ENCODE results near the gene TNNI3K.
"Not testable (repeated sequence)": the region's sequence is repeated elsewhere in the genome, so short reads cannot be mapped to it uniquely, and the experiment has no call there.

DNA sequence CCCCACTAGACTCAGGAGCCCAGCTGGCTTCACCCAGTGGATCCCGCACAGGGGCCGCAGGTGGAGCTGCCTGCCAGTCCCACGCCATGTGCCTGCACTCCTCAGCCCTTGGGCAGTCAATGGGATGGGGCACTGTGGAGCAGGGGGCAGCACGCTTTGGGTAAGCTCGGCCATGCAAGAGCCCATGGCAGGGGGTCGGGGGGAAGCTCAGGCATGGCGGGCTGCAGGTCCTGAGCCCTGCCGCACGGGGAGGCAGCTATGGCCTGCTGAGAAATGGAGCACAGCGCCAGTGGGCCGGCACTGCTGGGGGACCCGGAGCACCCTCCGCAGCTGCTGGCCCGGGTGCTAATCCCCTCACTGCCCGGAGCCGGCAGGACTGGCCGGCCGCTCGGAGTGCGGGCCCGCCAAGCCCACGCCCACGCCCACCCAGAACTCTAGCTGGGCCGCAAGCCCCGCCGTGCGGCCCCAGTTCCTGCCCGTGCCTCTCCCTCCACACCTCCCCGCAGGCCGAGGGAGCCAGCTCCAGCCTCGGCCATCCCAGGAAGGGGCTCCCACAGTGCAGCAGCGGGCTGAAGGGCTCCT lies 18.1 kb downstream of the TNNI3K start:
- TF ChIP-seq, protein P1, sequence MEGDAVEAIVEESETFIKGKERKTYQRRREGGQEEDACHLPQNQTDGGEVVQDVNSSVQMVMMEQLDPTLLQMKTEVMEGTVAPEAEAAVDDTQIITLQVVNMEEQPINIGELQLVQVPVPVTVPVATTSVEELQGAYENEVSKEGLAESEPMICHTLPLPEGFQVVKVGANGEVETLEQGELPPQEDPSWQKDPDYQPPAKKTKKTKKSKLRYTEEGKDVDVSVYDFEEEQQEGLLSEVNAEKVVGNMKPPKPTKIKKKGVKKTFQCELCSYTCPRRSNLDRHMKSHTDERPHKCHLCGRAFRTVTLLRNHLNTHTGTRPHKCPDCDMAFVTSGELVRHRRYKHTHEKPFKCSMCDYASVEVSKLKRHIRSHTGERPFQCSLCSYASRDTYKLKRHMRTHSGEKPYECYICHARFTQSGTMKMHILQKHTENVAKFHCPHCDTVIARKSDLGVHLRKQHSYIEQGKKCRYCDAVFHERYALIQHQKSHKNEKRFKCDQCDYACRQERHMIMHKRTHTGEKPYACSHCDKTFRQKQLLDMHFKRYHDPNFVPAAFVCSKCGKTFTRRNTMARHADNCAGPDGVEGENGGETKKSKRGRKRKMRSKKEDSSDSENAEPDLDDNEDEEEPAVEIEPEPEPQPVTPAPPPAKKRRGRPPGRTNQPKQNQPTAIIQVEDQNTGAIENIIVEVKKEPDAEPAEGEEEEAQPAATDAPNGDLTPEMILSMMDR (IDR thresholded peaks at IDR 0.05; ENCODE audit: insufficient read depth, low read length) = not testable (repeated sequence)
- TF ChIP-seq POLR2AphosphoS5 (IDR thresholded peaks at IDR 0.05; ENCODE audit: low read depth) = not testable (repeated sequence)
- TF ChIP-seq, protein P2, sequence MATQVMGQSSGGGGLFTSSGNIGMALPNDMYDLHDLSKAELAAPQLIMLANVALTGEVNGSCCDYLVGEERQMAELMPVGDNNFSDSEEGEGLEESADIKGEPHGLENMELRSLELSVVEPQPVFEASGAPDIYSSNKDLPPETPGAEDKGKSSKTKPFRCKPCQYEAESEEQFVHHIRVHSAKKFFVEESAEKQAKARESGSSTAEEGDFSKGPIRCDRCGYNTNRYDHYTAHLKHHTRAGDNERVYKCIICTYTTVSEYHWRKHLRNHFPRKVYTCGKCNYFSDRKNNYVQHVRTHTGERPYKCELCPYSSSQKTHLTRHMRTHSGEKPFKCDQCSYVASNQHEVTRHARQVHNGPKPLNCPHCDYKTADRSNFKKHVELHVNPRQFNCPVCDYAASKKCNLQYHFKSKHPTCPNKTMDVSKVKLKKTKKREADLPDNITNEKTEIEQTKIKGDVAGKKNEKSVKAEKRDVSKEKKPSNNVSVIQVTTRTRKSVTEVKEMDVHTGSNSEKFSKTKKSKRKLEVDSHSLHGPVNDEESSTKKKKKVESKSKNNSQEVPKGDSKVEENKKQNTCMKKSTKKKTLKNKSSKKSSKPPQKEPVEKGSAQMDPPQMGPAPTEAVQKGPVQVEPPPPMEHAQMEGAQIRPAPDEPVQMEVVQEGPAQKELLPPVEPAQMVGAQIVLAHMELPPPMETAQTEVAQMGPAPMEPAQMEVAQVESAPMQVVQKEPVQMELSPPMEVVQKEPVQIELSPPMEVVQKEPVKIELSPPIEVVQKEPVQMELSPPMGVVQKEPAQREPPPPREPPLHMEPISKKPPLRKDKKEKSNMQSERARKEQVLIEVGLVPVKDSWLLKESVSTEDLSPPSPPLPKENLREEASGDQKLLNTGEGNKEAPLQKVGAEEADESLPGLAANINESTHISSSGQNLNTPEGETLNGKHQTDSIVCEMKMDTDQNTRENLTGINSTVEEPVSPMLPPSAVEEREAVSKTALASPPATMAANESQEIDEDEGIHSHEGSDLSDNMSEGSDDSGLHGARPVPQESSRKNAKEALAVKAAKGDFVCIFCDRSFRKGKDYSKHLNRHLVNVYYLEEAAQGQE (IDR thresholded peaks at IDR 0.05; ENCODE audit: insufficient replicate concordance, low read depth) = not testable (repeated sequence)

All from HL-60 (cell line).